ENCODE measurements around the gene NNAT.

DNA sequence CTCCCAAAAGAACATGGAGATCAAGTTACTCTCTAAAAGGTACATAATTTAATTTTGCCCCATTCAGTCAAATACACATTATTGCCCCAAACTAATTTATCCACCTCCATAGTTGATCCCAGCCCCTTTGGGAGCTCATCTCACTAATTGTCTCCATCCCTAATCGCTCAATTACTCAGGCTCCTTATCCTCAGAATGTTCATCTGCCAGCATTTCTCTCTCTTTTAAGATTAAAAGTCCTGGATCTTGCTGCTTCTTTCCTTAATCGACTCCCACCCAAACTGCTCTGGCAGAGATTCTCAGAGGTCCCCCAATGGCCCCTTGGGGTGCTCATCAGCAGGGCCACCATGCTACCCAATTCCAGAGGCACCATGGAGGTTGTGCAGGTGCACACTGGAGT is 18.4 kb upstream of the NNAT start:
- TF ChIP-seq, protein P1, sequence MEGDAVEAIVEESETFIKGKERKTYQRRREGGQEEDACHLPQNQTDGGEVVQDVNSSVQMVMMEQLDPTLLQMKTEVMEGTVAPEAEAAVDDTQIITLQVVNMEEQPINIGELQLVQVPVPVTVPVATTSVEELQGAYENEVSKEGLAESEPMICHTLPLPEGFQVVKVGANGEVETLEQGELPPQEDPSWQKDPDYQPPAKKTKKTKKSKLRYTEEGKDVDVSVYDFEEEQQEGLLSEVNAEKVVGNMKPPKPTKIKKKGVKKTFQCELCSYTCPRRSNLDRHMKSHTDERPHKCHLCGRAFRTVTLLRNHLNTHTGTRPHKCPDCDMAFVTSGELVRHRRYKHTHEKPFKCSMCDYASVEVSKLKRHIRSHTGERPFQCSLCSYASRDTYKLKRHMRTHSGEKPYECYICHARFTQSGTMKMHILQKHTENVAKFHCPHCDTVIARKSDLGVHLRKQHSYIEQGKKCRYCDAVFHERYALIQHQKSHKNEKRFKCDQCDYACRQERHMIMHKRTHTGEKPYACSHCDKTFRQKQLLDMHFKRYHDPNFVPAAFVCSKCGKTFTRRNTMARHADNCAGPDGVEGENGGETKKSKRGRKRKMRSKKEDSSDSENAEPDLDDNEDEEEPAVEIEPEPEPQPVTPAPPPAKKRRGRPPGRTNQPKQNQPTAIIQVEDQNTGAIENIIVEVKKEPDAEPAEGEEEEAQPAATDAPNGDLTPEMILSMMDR (conservative IDR thresholded peaks at IDR 0.05) = no peak
- no peak for TF ChIP-seq EZH2 (IDR thresholded peaks at IDR 0.05; ENCODE audit: low read depth)

All from PC-9 (cell line).